ENCODE data around the gene NRG3. TPM values are rescaled to one million over a fixed set of nuclear protein-coding genes. Genes with fewer than 3 reads are reported as not detected.

Gene NRG3
- total RNA-seq, 2 experiments from 2014 or later = not detected

DNA sequence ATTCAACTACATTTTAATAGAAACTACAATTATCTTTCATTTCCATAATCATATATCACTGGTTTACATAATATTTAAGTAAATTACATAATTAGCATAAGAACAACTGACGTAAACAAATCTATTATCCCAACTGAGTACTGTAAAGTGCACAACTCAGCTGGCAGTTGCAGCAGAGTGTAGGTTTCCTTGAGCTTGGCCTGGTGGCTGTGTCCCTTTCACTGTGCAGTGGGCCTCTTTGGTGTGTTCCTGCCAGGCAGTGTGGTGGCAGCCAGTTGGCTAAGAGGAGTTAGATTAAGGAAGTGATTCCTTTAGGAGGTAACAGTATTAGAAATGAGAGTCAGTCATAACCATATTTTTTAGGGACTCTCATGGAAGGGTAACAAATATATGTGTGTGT is 7.0 kb downstream of the NRG3 start:
- H3K4me1 ChIP-seq (ENCODE audit: insufficient read depth, low read length, poor library complexity, severe bottlenecking) = no peaks in the 10 kb centered on the region
- H3K79me2 ChIP-seq (ENCODE audit: insufficient read depth, low read depth, low read length) = no peaks in the 10 kb centered on the region
- no peak overlapping the region for H3K27ac ChIP-seq (ENCODE audit: low read depth, low read length, poor library complexity, severe bottlenecking)
- ChIA-PET POLR2A (interaction anchor here (1.0 to 2.1 kb wide), 2 partner anchors 9 to 10 kb away, joined by 3 to 4 read pairs; no protein-coding TSS in a partner anchor), CTCF (ENCODE audit: unreplicated experiment) (no interaction called here)
- TF ChIP-seq EZH2phosphoT487 (IDR thresholded peaks at IDR 0.05; ENCODE audit: borderline replicate concordance, low read depth, low read length) = no peak
- TF ChIP-seq, protein P1, sequence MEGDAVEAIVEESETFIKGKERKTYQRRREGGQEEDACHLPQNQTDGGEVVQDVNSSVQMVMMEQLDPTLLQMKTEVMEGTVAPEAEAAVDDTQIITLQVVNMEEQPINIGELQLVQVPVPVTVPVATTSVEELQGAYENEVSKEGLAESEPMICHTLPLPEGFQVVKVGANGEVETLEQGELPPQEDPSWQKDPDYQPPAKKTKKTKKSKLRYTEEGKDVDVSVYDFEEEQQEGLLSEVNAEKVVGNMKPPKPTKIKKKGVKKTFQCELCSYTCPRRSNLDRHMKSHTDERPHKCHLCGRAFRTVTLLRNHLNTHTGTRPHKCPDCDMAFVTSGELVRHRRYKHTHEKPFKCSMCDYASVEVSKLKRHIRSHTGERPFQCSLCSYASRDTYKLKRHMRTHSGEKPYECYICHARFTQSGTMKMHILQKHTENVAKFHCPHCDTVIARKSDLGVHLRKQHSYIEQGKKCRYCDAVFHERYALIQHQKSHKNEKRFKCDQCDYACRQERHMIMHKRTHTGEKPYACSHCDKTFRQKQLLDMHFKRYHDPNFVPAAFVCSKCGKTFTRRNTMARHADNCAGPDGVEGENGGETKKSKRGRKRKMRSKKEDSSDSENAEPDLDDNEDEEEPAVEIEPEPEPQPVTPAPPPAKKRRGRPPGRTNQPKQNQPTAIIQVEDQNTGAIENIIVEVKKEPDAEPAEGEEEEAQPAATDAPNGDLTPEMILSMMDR (conservative IDR thresholded peaks at IDR 0.05; ENCODE audit: low read length) = no peak
- BruUV-seq (replicated peaks) = no TSS peak
- H3K9me2 ChIP-seq (ENCODE audit: insufficient read depth, low read length) = no peaks in the 10 kb centered on the region
- no peaks in the 10 kb centered on the region for H3K9me3 ChIP-seq (ENCODE audit: low read length)
- H2AFZ ChIP-seq (ENCODE audit: low read length) = no peak overlapping the region
- intact Hi-C loops (cut with micrococcal nuclease; ENCODE audit: unreplicated experiment) = no loop called here
- H3K4me3 ChIP-seq (ENCODE audit: low read depth, low read length, poor library complexity, severe bottlenecking) = no peak overlapping the region
- no peaks in the 10 kb centered on the region for H4K20me1 ChIP-seq (ENCODE audit: insufficient read depth, low read length)
- no peak for DNase-seq (ENCODE audit: low spot score)
- H3K4me2 ChIP-seq (ENCODE audit: low read length) = no peak overlapping the region
- H3K36me3 ChIP-seq (ENCODE audit: insufficient read depth, low read length) = no peaks in the 10 kb centered on the region

DNA sequence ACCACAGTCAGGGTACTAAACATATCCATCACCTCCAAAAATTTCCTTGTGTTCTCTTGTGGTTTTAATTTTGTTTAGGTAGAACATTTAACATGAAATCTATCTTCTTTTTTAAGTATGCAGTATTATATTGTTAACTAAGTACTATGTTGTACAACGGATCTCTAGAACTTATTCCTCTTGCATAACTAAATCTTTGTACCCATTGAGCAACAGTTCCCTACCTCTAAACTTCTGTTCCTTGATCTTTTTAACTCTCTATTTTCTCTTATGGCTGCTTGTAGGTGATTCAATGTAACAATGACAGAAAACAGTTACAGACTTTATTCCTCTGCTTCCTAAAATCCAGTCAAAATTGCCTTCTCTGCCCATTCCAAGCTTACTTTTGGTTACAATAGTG is 9.9 kb downstream of the NRG3 start:
- Histone ChIP-seq H3K9me3 (ENCODE audit: low read length) (no peaks in the 10 kb centered on the region), H3K4me1 (ENCODE audit: insufficient read depth, low read length, poor library complexity, severe bottlenecking) (no peaks in the 10 kb centered on the region), H4K20me1 (ENCODE audit: insufficient read depth, low read length) (no peaks in the 10 kb centered on the region), H3K4me3 (ENCODE audit: low read depth, low read length, poor library complexity, severe bottlenecking) (no peak overlapping the region), H3K36me3 (ENCODE audit: insufficient read depth, low read length) (no peaks in the 10 kb centered on the region), H2AFZ (ENCODE audit: low read length) (no peak overlapping the region), H3K79me2 (ENCODE audit: insufficient read depth, low read depth, low read length) (no peaks in the 10 kb centered on the region), H3K9me2 (ENCODE audit: insufficient read depth, low read length) (no peaks in the 10 kb centered on the region), H3K4me2 (ENCODE audit: low read length) (no peak overlapping the region), H3K27ac (ENCODE audit: low read depth, low read length, poor library complexity, severe bottlenecking) (no peak overlapping the region)
- no peak for DNase-seq (ENCODE audit: low spot score)
- ChIA-PET POLR2A (no interaction called here), CTCF (ENCODE audit: unreplicated experiment) (no interaction called here)
- no peak for TF ChIP-seq EZH2phosphoT487 (IDR thresholded peaks at IDR 0.05; ENCODE audit: borderline replicate concordance, low read depth, low read length)
- TF ChIP-seq, protein P1 (conservative IDR thresholded peaks at IDR 0.05; ENCODE audit: low read length) = no peak
- intact Hi-C loops (cut with micrococcal nuclease; ENCODE audit: unreplicated experiment) = no loop called here
- BruUV-seq (replicated peaks) = no TSS peak

DNA sequence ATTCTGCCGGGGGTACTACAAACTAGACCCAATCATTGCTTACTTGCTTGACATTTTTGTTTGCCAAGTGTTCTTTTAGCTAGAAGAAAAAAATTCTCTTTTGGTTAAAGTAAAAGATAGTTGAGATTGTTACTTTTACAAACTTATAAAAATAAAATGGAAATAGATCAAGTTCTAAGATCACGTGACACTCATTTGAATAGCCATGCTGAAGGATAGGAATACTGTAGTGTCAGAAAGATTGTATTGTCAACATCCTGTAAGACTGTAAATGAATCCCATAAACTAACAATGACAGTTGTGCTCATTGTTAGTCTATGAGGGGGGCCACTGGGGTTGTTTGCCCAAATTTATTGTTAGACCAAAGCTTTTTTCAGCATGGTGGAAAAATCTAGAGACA is 10.5 kb downstream of the NRG3 start:
- no peak for TF ChIP-seq EZH2phosphoT487 (IDR thresholded peaks at IDR 0.05; ENCODE audit: borderline replicate concordance, low read depth, low read length)
- TF ChIP-seq, protein P1 (conservative IDR thresholded peaks at IDR 0.05; ENCODE audit: low read length) = no peak
- H3K4me2 ChIP-seq (ENCODE audit: low read length) = no peak overlapping the region
- H2AFZ ChIP-seq (ENCODE audit: low read length) = no peak overlapping the region
- H4K20me1 ChIP-seq (ENCODE audit: insufficient read depth, low read length) = no peaks in the 10 kb centered on the region
- BruUV-seq (replicated peaks) = no TSS peak
- H3K4me1 ChIP-seq (ENCODE audit: insufficient read depth, low read length, poor library complexity, severe bottlenecking) = no peaks in the 10 kb centered on the region
- ChIA-PET POLR2A (no interaction called here), CTCF (ENCODE audit: unreplicated experiment) (no interaction called here)
- DNase-seq (ENCODE audit: low spot score) = no peak
- H3K4me3 ChIP-seq (ENCODE audit: low read depth, low read length, poor library complexity, severe bottlenecking) = no peak overlapping the region
- no peaks in the 10 kb centered on the region for H3K9me3 ChIP-seq (ENCODE audit: low read length)
- no peaks in the 10 kb centered on the region for H3K79me2 ChIP-seq (ENCODE audit: insufficient read depth, low read depth, low read length)
- no peak overlapping the region for H3K27ac ChIP-seq (ENCODE audit: low read depth, low read length, poor library complexity, severe bottlenecking)
- H3K9me2 ChIP-seq (ENCODE audit: insufficient read depth, low read length) = no peaks in the 10 kb centered on the region
- no peaks in the 10 kb centered on the region for H3K36me3 ChIP-seq (ENCODE audit: insufficient read depth, low read length)
- intact Hi-C loops (cut with micrococcal nuclease; ENCODE audit: unreplicated experiment) = no loop called here
